HEK293T (cell line): ENCODE results near the gene FGF3.

Experiments used
- ARNT ChIP-seq: fragments of 450-650 bp; IDR thresholded peaks from 2 replicates; pipeline ENCODE4 v1.6.1; 2017; ENCODE audit warnings: mild to moderate bottlenecking
- BHLHE40 ChIP-seq: fragments of 450-650 bp; IDR thresholded peaks from 2 replicates; pipeline ENCODE4 v1.6.1; 2016; ENCODE audit warnings: mild to moderate bottlenecking, moderate library complexity, borderline replicate concordance
- ELF4 ChIP-seq: fragments of 450-650 bp; IDR thresholded peaks from 2 replicates; pipeline ENCODE4 v1.6.1; 2017; ENCODE audit warnings: antibody characterized with exemption
- FOXA1 ChIP-seq: fragments of 450-650 bp; IDR thresholded peaks from 2 replicates; pipeline ENCODE4 v1.6.1; 2016; ENCODE audit warnings: mild to moderate bottlenecking
- FOXK2 ChIP-seq: fragments of 450-650 bp; IDR thresholded peaks from 2 replicates; pipeline ENCODE4 v1.6.1; 2016; ENCODE audit warnings: mild to moderate bottlenecking
- FOXM1 ChIP-seq: fragments of 450-650 bp; IDR thresholded peaks from 2 replicates; pipeline ENCODE4 v1.6.1; 2017; ENCODE audit warnings: mild to moderate bottlenecking, borderline replicate concordance
- NFRKB ChIP-seq: fragments of 450-650 bp; IDR thresholded peaks from 2 replicates; pipeline ENCODE4 v1.6.1; 2016; ENCODE audit warnings: mild to moderate bottlenecking, moderate library complexity
- SP1 ChIP-seq: fragments of 450-650 bp; IDR thresholded peaks from 2 replicates; pipeline ENCODE4 v1.6.1; 2017
- SUZ12 ChIP-seq: fragments of 450-650 bp; IDR thresholded peaks from 2 replicates; pipeline ENCODE4 v1.6.1; 2016; ENCODE audit warnings: mild to moderate bottlenecking
- TARDBP ChIP-seq: fragments of 450-650 bp; IDR thresholded peaks from 2 replicates; pipeline ENCODE4 v1.6.1; 2016
- ZNF384 ChIP-seq: fragments of 450-650 bp; IDR thresholded peaks from 2 replicates; pipeline ENCODE4 v1.6.1; 2016

DNA sequence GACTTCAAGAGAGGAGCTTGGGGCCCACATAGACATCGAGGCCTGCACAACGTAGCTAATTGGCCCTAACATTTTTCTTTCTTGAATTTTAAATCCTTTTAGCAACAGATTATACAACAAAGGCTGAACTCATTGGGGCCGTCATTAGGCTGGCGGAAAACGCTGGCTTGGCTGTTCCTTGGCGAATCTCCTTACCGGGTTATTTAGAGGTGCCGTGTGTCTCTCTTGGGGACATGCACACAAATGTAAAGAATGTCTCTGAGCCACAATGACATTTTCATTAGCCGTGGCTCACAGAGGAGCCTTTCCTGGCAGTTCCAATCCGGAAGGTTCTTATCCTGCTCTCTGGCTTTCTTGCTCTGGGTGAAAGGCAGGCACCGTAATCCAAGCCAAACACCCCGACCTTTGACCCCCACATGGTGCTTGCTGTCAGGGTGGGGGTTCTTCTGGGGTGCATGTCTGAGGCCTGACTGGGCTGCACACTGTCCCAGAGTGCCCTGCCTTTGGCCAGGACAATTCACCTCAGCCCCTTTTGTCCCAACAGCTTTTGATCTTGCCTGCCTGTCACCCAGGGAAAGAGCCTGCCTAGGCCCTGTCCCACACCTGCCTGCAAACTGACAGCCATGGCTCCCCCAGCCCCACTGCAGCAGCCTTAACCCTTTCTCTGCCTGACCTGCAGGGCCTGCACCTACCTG, 9.2 kb upstream of the FGF3 start:
- TF ChIP-seq SUZ12 (no peak), NFRKB (no peak), FOXK2 (no peak), BHLHE40 (no peak), TARDBP (no peak), ARNT (no peak), FOXA1 (no peak), FOXM1 (no peak), SP1 (no peak), ELF4 (no peak), ZNF384 (no peak)
